Right ventricle myocardium inferior (tissue), 1 donor: ENCODE measurements around the gene SH3GL1. TPM values are rescaled to one million over a fixed set of nuclear protein-coding genes. Genes with fewer than 3 reads are reported as not detected.

Experiments
- ATAC-seq: fragments of 200-7000 bp; cut with Tn5 transposase; one replicate; pipeline ENCODE4 v1.9.1; 2020; ENCODE audit warnings: mild to moderate bottlenecking, moderate library complexity
- DNase-seq: peaks from one replicate; pipeline ENCODE4 v3.0.0; 2021; ENCODE audit errors: missing footprints
- intact Hi-C: fragments of 100-400 bp; cut with DNase I; formaldehyde crosslinking; loops from one replicate; pipeline ENCODE4 v1.11.0; 2022
- total RNA-seq: library from RNA; stranded (reverse); fragmentation: NEBNext Ultra II Directional; extraction: Animal tissue kit (Norgen Biotek cat#: 25700); gene quantifications from one replicate; pipeline ENCODE4 v1.2.1, GENCODE V29; 2021
- donor health status: DM: no; HTN: yes; CAD: no; lungs with severe emphysema.

The SH3GL1 gene
- total RNA-seq, 1 donor from 2014 or later, result 22.0 TPM

DNA sequence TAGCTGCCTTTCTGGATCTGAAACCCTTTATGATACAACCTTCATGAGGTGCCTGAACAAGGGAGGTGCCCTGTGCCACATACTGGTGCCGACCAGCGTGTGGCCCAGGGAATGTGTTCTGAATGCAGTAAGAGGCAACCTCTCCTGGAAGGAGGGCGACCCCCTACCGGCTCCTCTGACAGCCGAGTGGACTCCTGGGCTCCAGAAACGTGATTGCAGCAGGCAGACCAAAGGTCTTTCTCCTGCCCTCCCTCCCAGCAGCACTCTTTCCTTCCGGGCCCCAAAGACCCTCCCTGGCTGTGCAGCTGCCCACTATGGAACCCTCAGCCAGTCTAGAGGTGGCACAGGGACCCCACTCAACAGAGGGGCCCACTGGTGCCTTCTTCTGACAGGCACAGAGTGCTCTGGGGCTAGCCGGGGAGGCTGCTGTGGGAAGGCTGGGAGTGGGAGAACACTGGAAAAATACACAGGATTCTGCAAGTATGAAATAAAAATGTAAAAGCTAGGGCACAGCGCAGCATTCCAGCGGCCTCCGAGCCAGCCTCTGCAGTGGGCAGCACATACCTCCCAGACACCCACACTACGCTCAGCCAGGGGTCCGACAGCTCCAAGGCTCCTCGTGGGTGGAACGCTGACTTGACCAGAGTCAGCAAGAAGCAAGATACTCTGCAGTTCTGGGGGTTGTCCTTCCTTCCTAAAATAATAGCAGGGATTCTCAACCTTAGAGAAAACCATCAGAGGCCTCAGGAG lies 14.9 kb downstream of the SH3GL1 start:
- no peak for ATAC-seq
- no peak for DNase-seq
- intact Hi-C loops, result no loop called here

DNA sequence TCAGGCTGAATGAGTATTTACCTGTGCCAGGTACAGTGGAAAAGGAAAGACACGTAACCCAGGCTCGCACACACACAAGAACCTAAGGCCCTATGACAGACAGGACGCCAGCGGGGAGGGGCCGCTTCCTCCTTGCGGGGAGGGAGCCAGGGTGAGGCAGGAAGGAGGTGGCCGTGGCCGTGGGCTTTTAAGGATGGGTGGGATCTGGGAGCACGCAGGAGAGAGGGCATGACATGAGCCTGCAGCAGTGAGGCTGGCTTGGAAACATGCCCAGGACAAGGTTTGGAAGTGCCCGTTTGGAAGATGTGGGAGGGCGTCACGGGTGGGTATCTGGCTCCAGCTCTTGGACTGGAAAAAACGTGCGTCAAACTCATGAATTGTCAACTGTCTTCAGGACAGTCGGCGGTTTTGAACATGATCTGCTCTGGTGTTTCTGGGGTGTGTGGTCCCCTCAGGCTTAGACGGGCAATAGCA lies 20.1 kb downstream of the SH3GL1 start:
- ATAC-seq (peak; percentile 23), DNase-seq (peak; percentile 87)
- intact Hi-C loops, result no loop called here

DNA sequence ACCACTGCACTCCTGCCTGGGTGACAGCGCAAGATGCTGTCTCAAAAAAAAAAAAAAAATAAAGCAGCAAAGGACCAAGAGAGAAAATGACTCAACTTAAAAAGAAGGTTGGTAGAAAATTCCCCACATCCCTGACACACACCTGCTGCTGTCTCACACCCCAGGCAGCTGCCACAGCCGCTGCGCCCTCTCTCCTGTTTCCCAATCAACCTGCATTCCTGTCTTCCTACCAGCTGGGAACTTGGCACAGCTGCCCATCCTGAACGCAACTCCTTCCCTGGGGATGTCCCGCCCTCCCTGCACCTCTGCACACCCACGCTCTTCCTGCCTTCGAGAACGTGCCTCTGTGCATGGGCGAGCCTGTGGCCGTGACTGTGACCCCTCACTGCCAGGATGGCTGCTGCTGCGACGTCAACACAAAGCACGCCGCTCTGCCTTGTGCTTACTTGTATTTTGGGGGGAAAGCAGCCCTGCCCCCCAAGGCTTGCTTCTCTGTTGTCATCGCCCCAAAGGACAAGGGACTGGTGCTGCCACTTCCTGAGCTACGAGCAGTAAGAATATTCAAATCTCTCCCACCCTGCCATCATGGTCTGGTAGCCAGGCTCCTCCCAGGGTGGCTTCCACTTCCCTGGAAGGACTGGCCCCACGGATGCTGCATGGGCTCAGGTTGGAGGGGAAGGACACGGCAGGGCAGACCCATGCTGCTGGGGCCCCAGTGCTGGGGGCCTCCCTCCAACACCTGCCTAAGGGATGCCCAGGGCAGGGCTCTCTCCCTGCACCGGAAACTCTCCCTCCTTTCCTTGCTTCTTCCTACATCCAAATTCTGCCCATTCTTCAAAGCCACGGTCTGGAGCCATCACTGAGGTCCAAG lies 20.7 kb downstream of the SH3GL1 start:
- ATAC-seq (no peak), DNase-seq (no peak)
- intact Hi-C loops, result no loop called here

DNA sequence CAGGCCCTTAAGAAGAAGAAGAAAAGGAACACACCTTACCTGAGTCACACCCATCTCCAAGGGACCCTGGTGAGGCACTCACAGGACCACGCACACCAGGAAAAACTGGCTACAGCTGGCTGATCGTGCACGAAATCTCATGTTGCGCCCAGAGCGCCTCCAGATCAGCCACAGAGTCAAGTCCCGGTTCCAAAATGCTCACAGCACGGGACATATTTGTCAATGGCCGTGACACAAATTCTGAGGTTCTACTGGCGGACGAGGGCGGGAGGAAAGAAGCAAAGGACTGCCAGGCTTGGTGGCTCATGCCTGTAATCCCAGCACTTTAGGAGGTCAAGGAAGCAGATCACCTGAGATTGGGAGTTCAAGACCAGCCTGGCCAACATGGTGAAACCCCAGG lies 21.5 kb downstream of the SH3GL1 start:
- ATAC-seq (no peak), DNase-seq (no peak)
- intact Hi-C loops, result no loop called here

DNA sequence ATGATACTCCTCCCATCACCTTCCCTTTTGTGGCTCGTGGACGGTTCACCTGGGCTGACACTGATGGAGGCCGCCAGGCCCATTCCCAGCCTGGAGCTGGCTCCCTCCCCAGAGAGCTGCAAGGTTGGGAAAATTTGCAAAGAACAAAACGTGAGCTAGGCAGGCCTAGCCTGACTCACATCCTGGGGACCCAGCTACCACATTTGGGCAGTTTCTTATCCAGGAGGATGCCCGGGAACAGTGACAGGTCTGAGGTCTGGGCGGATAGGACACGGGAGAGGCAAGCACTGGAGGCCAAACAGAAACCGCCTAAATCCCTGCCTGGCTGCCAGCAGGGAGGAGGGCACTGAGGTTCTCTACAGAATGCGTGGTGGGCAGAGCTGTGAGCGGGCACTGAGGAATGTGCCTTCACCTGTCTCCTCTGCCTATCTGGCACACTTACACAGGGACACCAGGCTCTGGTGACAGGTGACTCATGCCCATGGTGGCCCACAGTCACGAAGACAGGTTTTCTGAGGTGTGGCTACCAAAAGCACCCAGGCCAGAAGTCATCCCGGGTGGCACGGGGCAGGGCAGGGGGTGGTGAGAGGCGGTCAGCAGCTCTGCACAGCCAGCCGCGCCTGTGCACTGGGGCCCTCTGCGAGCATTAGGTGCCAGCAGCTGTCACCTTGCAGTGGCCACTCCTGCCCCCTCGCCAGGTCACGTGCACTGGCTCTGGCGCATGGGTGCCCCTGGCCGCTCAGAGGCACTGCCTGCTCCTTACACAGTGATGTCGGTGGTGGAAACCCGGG lies 23.2 kb downstream of the SH3GL1 start:
- no peak for DNase-seq
- no peak for ATAC-seq

DNA sequence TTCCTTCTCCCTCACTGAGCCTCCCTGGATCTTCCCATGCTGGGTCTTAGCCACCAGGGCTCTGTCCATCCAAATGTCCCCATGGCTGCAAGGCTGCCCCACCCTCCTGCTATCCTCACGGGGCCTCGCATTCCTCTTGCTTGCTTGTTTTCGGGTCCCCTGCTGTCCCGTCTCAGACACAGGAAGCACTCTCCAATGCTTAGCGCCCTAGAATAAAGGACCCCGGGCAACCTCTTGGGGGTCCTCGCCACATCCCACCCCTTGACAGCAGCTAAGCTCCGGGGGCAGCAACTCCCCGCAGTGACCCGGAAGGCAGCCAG lies 23.7 kb downstream of the SH3GL1 start:
- ATAC-seq, result no peak
- DNase-seq, result no peak
- intact Hi-C loops, result no loop called here

More for the DNA sequence above, 23.2 kb downstream of the SH3GL1 start:
- intact Hi-C loops, result no loop called here

DNA sequence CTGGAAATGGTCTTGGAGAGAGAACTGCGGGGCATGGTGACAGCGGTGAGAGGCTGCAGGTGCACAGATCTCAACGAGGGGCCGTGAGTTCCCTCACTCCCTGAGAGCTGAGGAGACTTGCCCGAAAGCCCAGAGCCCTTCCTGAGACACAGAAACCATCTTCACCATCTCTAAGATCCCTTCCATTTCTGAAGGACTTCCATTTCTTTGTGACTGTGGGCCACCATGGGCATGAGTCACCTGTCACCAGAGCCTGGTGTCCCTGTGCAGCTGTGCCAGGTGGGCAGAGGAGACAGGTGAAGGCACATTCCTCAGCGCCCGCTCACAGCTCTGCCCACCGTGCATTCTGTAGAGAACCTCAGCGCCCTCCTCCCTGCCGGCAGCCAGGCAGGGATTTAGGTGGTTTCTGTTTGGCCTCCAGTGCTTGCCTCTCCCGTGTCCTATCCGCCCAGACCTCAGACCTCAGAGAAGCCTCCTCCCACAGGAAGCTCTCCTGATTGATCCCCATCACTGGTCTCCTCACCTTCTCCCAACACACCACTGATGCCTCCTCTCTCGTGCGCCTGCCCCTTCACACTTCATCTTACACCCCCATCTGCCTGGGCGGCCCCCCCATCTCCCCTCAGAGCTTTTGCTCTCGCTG lies 24.2 kb downstream of the SH3GL1 start:
- intact Hi-C loops, result no loop called here
- ATAC-seq, result no peak
- DNase-seq, result no peak

DNA sequence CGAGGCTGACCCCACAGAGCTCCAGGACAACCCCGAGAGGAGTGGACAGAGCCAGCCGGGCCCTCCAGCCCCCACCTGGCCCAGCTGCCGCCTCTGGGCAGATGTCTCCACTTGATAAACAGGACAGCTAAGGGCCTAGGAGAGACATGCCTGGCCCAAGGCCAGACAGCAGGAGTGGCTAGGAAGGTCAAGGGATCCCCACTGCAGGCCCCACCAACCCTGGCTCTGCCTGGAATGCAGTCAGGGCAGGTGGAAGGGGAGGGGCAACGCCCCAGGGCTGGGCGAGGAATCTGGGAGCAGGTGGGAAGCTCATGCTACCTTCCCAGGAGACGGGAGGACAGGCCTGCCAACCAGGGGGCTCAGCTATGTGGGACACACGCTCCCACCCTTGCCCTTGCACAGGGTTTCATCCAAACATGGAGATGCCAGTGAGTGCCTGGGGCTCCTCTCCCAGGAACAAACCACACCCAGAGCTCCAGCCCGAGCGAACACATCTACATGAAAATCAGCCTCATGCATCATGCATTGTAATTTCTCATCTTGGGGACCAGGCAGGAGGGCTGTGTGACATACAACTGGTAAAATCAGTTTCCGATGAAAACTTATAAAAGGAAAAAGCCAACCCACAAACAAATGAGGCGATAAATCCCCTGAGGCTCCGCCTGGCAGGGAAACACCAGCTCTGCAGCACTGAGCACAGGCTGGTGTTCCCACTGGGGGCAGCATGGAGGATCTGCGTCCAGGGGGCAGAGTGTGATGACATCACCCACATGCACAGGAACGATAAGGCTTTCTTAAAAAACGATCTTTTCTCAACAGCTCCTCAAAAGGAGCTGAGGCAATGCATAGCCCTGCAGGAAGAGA lies 25.0 kb downstream of the SH3GL1 start:
- DNase-seq (no peak), ATAC-seq (peak; percentile 1)
- intact Hi-C loops, result loop anchor here (2.0 kb wide), 1 partner anchor 25 kb away; the partner anchor contains the start of gene SH3GL1

DNA sequence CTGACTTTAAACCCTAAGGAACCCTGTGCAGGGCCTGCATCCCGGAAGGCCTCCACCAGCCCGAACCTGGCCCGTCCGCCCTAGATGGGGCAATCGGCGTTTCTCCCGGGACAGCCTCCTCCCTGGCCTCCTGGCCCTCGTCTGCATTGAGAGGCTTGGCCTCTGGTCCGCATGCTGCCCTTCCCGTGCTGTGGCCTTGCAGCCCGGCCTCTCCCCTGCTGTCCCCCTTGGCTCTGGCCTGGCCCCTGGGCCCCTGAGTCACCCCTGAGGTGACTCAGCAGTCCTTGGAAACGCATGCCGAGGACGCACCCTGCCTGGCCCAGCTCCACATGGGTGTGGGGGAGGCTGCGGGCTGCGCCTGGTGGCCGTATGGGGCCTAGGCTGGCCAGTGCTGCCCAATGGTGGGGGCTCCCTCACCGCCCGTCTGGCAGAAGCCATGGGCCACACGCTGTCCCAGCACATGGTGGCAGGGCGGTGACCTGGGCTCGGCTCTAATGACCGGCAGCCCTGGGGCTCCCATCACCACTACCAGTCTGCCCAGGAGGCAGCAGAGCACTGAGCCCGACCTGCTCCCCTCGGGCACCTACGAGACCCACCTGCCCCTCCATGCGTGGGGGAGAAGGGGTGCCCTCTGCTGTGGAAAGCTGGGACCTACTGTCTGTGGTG lies 25.7 kb downstream of the SH3GL1 start:
- ATAC-seq, result peak; percentile 84
- intact Hi-C loops, result loop anchor here (2.0 kb wide), 1 partner anchor 26 kb away; the partner anchor contains the start of gene SH3GL1
- peak; percentile 92 for DNase-seq

DNA sequence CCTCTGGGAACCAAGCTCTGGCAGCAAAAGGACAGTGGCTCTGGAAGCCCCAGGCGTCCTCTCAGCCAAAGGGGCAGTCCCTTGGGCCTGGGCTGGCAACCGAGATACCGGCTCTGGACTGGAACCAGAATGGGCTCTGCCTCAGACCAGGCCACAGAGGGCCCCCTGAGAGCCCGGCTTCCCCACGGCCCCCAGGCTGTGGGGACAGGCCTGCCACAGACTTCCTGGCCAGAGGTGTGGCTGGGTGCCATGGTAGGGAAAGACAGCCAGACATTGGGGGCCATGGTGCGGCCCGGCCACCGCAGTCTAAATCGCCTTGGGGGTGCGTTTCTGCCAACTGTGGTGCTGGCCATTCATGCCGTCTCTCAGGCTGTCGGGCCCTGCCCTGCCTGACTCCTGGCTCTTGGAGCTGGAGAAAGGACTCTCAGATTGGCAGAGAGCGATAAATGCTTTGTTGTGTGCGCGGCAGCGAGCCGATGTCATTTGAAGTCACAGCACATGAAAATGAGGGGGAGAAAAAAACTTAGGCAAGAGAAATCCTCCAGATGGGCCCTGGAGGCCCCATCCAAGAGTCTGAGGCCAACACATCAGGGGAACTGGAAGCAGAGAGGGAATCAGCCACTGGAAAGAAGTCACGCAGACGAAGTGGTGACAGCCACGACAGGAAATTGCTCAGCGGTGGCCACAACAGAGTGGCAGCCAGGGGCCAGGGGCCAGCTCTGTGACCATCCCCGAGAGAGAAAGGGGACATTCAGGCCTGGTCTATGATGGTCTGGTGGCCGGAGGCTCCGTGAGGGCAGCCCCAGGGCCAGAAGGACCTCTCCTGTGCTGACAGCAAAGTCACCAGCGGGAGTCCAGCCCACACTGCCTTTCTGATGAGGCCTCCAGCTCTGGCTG lies 26.5 kb downstream of the SH3GL1 start:
- DNase-seq (peak; percentile 79), ATAC-seq (peak; percentile 50)
- intact Hi-C loops, result loop anchor here (2.0 kb wide), 1 partner anchor 27 kb away; the partner anchor contains the start of gene SH3GL1

DNA sequence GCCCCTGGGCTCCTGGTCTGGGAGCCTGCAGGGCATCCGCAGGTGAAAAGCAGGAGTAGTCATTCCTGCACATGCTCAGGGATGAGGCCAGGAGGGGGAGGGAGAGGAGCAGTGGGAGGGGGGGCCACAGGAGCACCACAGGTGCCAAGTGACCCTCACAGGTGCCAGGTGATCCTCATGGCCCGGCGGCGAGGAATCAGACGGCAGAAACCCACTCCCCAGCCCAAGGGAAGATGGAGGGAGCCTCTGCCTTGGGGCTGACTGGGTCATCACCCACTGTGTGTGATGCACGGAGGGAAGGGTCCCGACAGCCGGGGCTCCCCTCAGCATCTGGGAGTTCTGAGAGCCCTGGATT lies 27.4 kb downstream of the SH3GL1 start:
- ATAC-seq, result no peak
- intact Hi-C loops, result no loop called here
- DNase-seq, result no peak

DNA sequence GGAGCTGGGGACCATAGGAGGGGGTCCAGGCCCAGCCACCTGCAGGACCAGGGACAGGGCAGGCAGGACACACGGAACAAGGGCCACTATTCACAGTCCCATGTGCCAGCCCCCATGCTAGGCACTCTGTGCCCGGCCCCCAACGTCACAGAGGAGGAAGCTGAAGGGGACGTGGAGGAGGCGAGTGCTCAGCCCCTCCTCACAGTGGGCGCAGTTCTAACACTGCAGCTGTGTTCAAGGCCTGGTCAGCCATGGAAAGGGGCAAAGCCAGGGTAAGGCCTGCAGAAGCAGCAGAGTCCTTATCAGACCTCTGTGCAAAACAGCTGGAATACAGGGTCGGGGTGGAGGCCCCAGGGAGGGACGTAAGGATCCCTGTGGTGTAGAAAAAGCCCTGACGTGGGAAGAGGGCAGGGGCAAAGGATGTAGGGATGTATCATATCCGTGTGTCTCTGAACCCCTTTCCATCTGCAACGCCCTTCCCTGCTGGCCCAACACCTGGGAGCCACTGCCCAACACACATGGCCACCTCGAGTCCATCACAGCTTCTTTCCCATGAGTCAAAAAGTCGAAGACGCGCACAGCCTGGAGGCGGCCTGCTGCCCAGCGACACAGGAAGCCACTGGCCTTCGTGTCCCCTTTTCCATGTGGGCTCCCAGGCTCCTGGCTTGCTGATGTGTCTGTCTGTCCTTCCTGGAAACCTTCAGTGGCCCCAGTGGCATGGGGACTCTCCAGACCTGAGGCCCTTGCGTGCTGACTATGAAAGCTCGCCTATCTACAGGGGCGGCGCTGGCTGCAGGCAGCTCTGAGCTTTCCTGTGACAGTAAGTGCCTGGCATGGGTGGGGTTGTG lies 28.0 kb downstream of the SH3GL1 start:
- DNase-seq (no peak), ATAC-seq (no peak)
- intact Hi-C loops, result no loop called here

DNA sequence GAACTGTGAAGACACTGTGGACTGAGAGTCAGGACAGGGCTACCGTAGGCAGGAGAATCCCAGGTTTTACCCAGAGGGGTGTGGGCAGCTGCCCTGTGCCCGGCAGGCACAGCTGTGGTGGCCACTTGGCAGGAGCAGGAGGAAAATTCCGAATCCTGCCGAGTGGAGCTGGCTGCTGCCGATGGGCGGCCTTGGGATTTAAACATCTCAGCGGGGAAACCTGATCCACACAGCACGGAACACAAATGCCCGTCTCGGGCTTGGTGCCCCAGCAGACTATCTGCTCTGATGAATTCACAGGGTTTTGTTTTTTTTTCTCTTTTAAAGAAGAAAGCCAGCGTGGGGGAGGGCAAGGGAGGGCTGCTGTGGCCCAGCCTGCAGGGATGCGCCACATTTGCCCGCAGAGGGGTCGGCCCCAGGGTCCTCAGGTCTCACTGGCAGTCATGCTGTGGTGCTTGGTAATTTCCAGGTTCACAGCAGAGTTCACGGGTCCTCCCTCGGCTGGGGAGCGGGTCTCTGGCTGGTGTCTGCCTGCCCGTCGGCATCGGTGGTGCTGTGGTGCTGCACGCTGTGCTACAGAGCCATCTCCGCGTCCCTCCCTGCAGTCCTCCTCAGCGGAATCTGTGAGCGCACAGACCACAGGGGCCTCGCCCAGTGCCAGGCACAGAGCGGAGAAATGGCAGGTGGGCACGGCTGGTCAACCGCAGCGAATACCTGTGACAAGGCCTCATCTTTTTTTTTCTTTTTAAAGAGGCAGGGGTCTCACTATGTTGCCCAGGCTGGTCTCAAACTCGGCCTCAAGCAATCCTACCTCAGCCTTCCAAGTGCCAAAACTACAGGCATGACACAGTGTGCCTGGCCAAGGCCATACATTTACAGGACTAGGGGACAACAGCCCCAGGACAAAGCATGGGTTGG lies 28.8 kb downstream of the SH3GL1 start:
- ATAC-seq (no peak), DNase-seq (no peak)
- intact Hi-C loops, result no loop called here

DNA sequence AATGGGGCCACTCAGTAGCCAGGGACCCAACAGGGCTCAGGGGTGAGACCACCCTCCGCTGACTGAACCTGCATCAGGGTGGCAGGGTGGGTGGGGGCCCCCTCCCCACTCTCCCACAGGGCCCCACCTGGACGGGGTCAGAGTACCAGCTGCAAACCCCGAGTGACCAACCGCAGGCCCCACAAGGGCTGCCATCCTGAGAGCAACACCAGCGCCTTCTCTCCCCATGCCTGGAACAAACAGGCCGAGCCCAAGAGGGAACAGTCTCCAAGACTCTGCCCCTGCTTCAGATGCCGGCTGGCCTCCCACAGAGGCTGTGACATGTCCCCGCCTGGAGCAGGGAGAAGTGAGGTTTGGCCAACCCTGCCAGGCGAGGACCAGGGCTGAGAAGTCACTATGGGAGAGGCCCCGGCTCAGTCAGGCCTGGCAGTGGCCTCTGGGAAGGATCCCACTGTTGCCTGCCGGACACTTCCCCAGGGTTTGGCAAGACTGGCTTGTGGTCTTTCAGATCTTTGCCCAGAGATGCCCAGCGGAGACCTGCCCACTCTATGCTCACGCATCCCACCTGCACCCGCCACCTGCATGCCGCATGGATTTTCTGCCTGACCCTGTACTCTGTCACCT lies 29.8 kb downstream of the SH3GL1 start:
- intact Hi-C loops, result no loop called here
- DNase-seq, result no peak
- ATAC-seq, result no peak
